Small intestine (tissue), 7 donors: ENCODE results near the gene DVL2. TPM values are rescaled to one million over a fixed set of nuclear protein-coding genes. Genes with fewer than 3 reads are reported as not detected.

Experiments
- DNase-seq, 2 donors: peaks; one replicate each; pipeline versions ENCODE4 v3.0.0 to v3.0.0-alpha.2; 2013
- FAIRE-seq: peaks from 2 replicates; lab custom pipeline; 2012; peaks lifted over from hg19 to GRCh38; lab: Jason Lieb, UNC
- H3K27ac ChIP-seq, 3 donors: one replicate each; pipeline ENCODE4 v1.5.1; 2013; ENCODE audit warnings: low read length in 2 of 3, mild to moderate bottlenecking in 2 of 3, control low read depth in 1 of 3, inconsistent platforms in 1 of 3, low read depth in 1 of 3, moderate library complexity in 1 of 3
- H3K27me3 ChIP-seq, 3 donors: one replicate each; pipeline ENCODE4 v1.6.1; 2013; ENCODE audit warnings: low read length in 3 of 3, inconsistent platforms in 1 of 3; ENCODE audit not compliant: control insufficient read depth in 3 of 3, insufficient read depth in 3 of 3
- H3K36me3 ChIP-seq, 3 donors: one replicate each; pipeline ENCODE4 v1.6.1; 2013; ENCODE audit warnings: low read length in 3 of 3, inconsistent platforms in 1 of 3, low read depth in 1 of 3, mild to moderate bottlenecking in 1 of 3, moderate library complexity in 1 of 3; ENCODE audit not compliant: control insufficient read depth in 3 of 3, insufficient read depth in 2 of 3
- H3K4me1 ChIP-seq, 3 donors: one replicate each; pipeline ENCODE4 v1.6.1; 2013; ENCODE audit warnings: low read length in 2 of 3, inconsistent platforms in 1 of 3, low read depth in 1 of 3, mild to moderate bottlenecking in 1 of 3, moderate library complexity in 1 of 3; ENCODE audit not compliant: control insufficient read depth in 3 of 3, insufficient read depth in 2 of 3
- H3K4me3 ChIP-seq, 3 donors: one replicate each; pipeline ENCODE4 v1.5.1; 2013; ENCODE audit warnings: low read length in 3 of 3, control low read depth in 1 of 3, inconsistent platforms in 1 of 3, low read depth in 1 of 3, mild to moderate bottlenecking in 1 of 3, moderate library complexity in 1 of 3
- H3K9me3 ChIP-seq, 2 donors: one replicate each; pipeline ENCODE4 v1.6.1; 2013; ENCODE audit warnings: low read depth in 1 of 2, low read length in 1 of 2; ENCODE audit not compliant: control insufficient read depth in 2 of 2, insufficient read depth in 1 of 2
- WGBS, 3 donors: extraction: QIAGEN DNeasy Blood & Tissue Kit; methylation state at CpG; one replicate each; pipeline ENCODE4 v1.1.7; 2013; 5-methylcytosine and 5-hydroxymethylcytosine counted together
- polyA plus RNA-seq, 4 donors: library from polyadenylated mRNA; stranded (reverse) in 3 of 4; unstranded in 1 of 4; fragments of 200-250 nt in 3 of 4; fragments of 120-200 nt in 1 of 4; gene quantifications; one replicate each; pipeline versions ENCODE4 v1.2.1 to v1.2.3, GENCODE V29; 2013
- donor health status: healthy with polysubstance abuse.
- donor health status: control.
- donor health status: control.
- donor health status: Bipolar disorder and iron deficiency.
- donor health status: healthy.

The DVL2 gene
- polyA plus RNA-seq, 4 donors, result 8.1 to 44.4 (median 16.0) TPM

DNA sequence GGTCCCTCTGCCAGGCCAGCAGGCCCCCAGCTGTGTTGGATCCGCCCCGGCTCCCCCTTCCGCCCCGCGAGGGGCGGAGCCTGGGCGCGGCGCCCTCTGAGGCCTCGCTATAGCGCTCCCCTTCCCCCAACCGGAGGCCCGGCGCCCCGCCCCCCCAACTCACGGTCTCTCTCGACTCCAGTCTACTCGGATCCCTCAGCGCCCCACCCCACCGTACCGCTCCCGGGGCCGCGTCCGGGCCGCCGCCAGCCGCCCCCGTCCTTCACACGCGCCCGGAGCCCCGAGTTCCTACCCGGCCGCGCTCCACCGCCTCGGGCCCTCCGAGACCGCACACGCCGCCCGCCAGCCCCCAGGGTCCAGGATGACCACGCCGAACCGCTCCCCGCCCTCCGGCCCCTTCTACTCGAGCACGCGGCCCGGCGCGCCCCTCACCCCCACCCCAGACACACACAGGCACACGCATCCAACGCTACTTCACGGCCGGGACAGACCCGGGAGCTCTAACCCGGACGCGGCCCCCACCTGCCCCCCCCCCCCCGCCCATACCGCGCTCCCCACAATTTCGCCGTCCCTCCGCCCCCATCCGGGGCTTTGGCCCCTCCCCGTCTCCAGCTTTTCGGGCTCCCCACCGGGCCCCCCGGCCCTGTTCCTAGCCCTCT is 3.6 kb upstream of the DVL2 start:
- Histone ChIP-seq H3K4me1 (peaks cover 3 to 45% (median 4%) of the 10 kb centered on the region in 3 donors), H3K27me3 (no peaks in the 10 kb centered on the region), H3K36me3 (peaks cover 2 to 41% (median 5%) of the 10 kb centered on the region in 3 donors), H3K9me3 (no peaks in the 10 kb centered on the region), H3K4me3 (peak overlapping the region; percentile 93 to 99 (median 95)), H3K27ac (peak overlapping the region; percentile 88 to 92 (median 91))
- DNase-seq, result peak; percentile 80 to 93
- 1 to 2% (median 1%) methylated on average over 25 to 72 of the region's 73 CpGs for WGBS, 3 donors
- no peak for FAIRE-seq

DNA sequence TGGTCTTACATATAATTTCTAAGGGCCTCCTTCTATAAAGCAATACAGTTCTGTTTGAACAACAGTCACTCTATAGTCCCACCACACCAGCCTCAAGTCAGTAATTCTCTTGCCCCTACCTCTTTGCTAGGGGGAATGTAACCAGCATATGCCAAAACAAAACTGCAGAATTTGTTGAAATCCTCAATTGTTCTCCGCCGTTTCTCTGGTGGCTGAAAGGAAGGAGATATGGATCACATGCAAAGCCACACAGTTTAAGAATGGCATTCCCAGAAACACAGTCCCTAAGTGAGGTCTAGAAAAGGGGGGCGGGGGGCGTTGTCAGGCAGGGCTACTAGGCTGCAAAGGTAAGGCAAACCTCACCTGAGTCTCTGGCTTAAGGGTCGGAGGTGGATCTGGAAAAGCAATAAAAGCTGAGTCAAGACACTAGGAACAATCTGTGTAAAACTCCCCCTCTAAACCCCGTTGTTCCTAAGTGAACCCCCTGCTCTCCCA is 3.0 kb upstream of the DVL2 start:
- 15 to 26% (median 24%) methylated on average over 6 of the region's 6 CpGs for WGBS, 3 donors
- DNase-seq, result no peak

GRCh38 chr17:7236808-7237207 is 2.5 kb upstream of the DVL2 start:
- Histone ChIP-seq H3K36me3 (peaks cover 2 to 41% (median 5%) of the 10 kb centered on the region in 3 donors), H3K27me3 (no peaks in the 10 kb centered on the region), H3K9me3 (no peaks in the 10 kb centered on the region), H3K27ac (peak overlapping the region in 2 of 3 donors; percentile 59 to 92), H3K4me3 (no peak overlapping the region), H3K4me1 (peaks cover 4 to 52% (median 7%) of the 10 kb centered on the region in 3 donors)
- DNase-seq (no peak), FAIRE-seq (no peak)
- WGBS, 3 donors, result 79 to 87% (median 80%) methylated on average over 6 of the region's 6 CpGs

More for the DNA sequence above, 3.0 kb upstream of the DVL2 start:
- no peak for FAIRE-seq
- Histone ChIP-seq H3K27ac (peak overlapping the region; percentile 59 to 92 (median 91)), H3K9me3 (no peaks in the 10 kb centered on the region), H3K27me3 (no peaks in the 10 kb centered on the region), H3K4me1 (peaks cover 4 to 48% (median 6%) of the 10 kb centered on the region in 3 donors), H3K4me3 (peak overlapping the region; percentile 93 to 99 (median 95)), H3K36me3 (peaks cover 2 to 41% (median 5%) of the 10 kb centered on the region in 3 donors)

- DNase-seq (peak in 1 of 2 donors; percentile 64), FAIRE-seq (no peak)
- 68 to 82% (median 73%) methylated on average over 22 of the region's 22 CpGs for WGBS, 3 donors
- H3K27me3 ChIP-seq, result no peaks in the 10 kb centered on the region
- peaks cover 4 to 49% (median 7%) of the 10 kb centered on the region in 3 donors for H3K4me1 ChIP-seq
- peak overlapping the region in 1 of 3 donors; percentile 74 for H3K4me3 ChIP-seq
- peaks cover 2 to 42% (median 5%) of the 10 kb centered on the region in 3 donors for H3K36me3 ChIP-seq
- H3K9me3 ChIP-seq, result no peaks in the 10 kb centered on the region
- H3K27ac ChIP-seq, result peak overlapping the region in 2 of 3 donors; percentile 86 to 92
These were observed 1.7 kb upstream of the DVL2 start for GRCh38 chr17:7235693-7236665.

- H3K4me1 ChIP-seq, result peaks cover 2 to 39% (median 4%) of the 10 kb centered on the region in 3 donors
- peak overlapping the region; percentile 74 to 93 (median 75) for H3K4me3 ChIP-seq
- FAIRE-seq (no peak), DNase-seq (no peak)
- peaks cover 6 to 56% (median 7%) of the 10 kb centered on the region in 3 donors for H3K36me3 ChIP-seq
- no peaks in the 10 kb centered on the region for H3K27me3 ChIP-seq
- peak overlapping the region; percentile 41 to 92 (median 86) for H3K27ac ChIP-seq
- H3K9me3 ChIP-seq, result no peaks in the 10 kb centered on the region
- WGBS, 3 donors, result 0 to 3% (median 2%) methylated on average over 9 of the region's 9 CpGs
These were observed 625 bp downstream of the DVL2 start for GRCh38 chr17:7233701-7234082.

DNA sequence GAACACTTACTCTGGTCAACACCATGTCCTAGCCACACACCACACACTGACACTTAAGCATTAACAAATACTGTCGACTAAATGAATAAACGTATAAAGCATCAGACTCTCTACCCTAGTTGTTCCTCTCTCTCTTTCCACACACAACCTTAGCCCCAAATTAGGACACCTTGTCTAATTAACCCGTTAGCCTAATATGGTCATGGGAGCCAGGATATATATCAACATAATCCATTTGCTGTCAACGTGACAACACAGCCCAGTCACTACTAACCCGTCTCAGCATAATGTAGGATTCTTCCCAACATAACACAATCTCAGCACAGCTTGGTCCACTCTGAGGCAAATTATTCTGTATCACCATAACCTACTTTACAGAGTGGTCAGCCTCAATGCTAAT is 2.2 kb downstream of the DVL2 start:
- peaks cover 2 to 38% (median 4%) of the 10 kb centered on the region in 3 donors for H3K4me1 ChIP-seq
- H3K27me3 ChIP-seq, result no peaks in the 10 kb centered on the region
- FAIRE-seq (no peak), DNase-seq (no peak)
- peaks cover 6 to 69% (median 7%) of the 10 kb centered on the region in 3 donors for H3K36me3 ChIP-seq
- H3K4me3 ChIP-seq, result no peak overlapping the region
- H3K27ac ChIP-seq, result no peak overlapping the region
- no peaks in the 10 kb centered on the region for H3K9me3 ChIP-seq
- WGBS, 3 donors, result 77 to 84% (median 78%) methylated on average over 5 of the region's 5 CpGs

GRCh38 chr17:7229504-7229903 is 4.8 kb downstream of the DVL2 start:
- H3K36me3 ChIP-seq, result peaks cover 8 to 70% (median 13%) of the 10 kb centered on the region in 3 donors
- no peak for FAIRE-seq
- H3K27ac ChIP-seq, result no peak overlapping the region

GRCh38 chr17:7228920-7229319 is 5.4 kb downstream of the DVL2 start:
- Histone ChIP-seq H3K27ac (no peak overlapping the region), H3K9me3 (no peaks in the 10 kb centered on the region), H3K4me3 (no peak overlapping the region), H3K27me3 (no peaks in the 10 kb centered on the region), H3K36me3 (peaks cover 12 to 76% (median 15%) of the 10 kb centered on the region in 3 donors), H3K4me1 (peaks cover 2 to 12% (median 4%) of the 10 kb centered on the region in 3 donors)
- FAIRE-seq (no peak), DNase-seq (no peak)
- WGBS, 3 donors, result 90 to 92% (median 90%) methylated on average over 14 of the region's 14 CpGs

More at GRCh38 chr17:7229504-7229903, 4.8 kb downstream of the DVL2 start:
- 94 to 99% (median 95%) methylated on average over 19 of the region's 19 CpGs for WGBS, 3 donors
- no peak for DNase-seq
- Histone ChIP-seq H3K9me3 (no peaks in the 10 kb centered on the region), H3K27me3 (no peaks in the 10 kb centered on the region), H3K4me3 (no peak overlapping the region), H3K4me1 (peaks cover 2 to 13% (median 4%) of the 10 kb centered on the region in 3 donors)
